Prostate gland (tissue), 2 donors: ENCODE results near the gene FIGN.

Experiments used
- POLR2A ChIP-seq: fragments of 450-650 bp; IDR thresholded peaks from one replicate; pipeline ENCODE4 v1.6.1; 2016; ENCODE audit warnings: antibody characterized with exemption, mild to moderate bottlenecking
- POLR2AphosphoS5 ChIP-seq: sonication (generic); formaldehyde crosslinking; IDR thresholded peaks from one replicate; pipeline ENCODE4 v1.6.1; 2017; ENCODE audit warnings: antibody characterized with exemption
- TF ChIP-seq, protein P1 (sequence below), 4 experiments: fragments of 200-600 bp in 2 of 4; fragments of 450-650 bp in 2 of 4; sonication (generic) in 2 of 4; IDR thresholded peaks; 1 replicate in 3 of 4; 2 replicates in 1 of 4; pipeline ENCODE4 v1.5.1; 2016 to 2019; ENCODE audit warnings: antibody characterized with exemption in 4 of 4, mild to moderate bottlenecking in 2 of 4, moderate library complexity in 2 of 4

DNA sequence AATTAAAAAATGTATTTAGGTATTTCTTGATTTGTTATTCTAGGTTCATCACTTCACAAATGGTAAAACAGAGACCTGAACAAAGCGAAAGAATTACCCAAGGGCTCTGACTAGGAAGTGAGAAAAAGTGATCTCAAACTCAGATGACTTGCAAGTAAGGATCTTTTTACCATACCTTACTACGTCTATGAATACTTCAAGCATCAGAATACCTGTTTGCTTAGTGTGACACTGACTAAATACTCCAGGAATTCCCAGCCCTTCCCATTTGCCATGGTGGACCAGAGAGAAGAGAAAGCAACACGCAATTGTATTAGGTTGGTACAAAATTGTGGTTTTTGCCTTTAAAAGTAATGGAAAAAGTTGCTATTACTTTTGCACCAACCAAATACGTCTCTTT lies 35.8 kb upstream of the FIGN start:
- TF ChIP-seq POLR2AphosphoS5 = no peak
- no peak for TF ChIP-seq POLR2A
- TF ChIP-seq, protein P1, sequence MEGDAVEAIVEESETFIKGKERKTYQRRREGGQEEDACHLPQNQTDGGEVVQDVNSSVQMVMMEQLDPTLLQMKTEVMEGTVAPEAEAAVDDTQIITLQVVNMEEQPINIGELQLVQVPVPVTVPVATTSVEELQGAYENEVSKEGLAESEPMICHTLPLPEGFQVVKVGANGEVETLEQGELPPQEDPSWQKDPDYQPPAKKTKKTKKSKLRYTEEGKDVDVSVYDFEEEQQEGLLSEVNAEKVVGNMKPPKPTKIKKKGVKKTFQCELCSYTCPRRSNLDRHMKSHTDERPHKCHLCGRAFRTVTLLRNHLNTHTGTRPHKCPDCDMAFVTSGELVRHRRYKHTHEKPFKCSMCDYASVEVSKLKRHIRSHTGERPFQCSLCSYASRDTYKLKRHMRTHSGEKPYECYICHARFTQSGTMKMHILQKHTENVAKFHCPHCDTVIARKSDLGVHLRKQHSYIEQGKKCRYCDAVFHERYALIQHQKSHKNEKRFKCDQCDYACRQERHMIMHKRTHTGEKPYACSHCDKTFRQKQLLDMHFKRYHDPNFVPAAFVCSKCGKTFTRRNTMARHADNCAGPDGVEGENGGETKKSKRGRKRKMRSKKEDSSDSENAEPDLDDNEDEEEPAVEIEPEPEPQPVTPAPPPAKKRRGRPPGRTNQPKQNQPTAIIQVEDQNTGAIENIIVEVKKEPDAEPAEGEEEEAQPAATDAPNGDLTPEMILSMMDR (IDR thresholded peaks at IDR 0.05) = no peak
